Measurements from ENCODE around the gene CAB39. TPM values are rescaled to one million over a fixed set of nuclear protein-coding genes. Genes with fewer than 3 reads are reported as not detected.

Gene CAB39
- total RNA-seq, 2 donors from 2014 or later = 139 to 146 TPM

GRCh38 chr2:230758566-230759480 is 46.2 kb downstream of the CAB39 start:
- Mint-ChIP-seq H3K27ac (peak overlapping the region; percentile 64 to 84), H3K9me3 (no peaks in the 10 kb centered on the region), H3K36me3 (peaks cover 13% of the 10 kb centered on the region), H3K27me3 (no peaks in the 10 kb centered on the region), H3K4me3 (peak overlapping the region; percentile 52), H3K4me1 (ENCODE audit: low read depth in 2 of 2) (peaks cover 58 to 61% of the 10 kb centered on the region in 2 donors)
- DNase-seq (ENCODE audit: low spot score) (no peak), ATAC-seq (peak; percentile 45 to 71)

- peak overlapping the region; percentile 52 for H3K4me3 Mint-ChIP-seq
- no peaks in the 10 kb centered on the region for H3K9me3 Mint-ChIP-seq
- peaks cover 55 to 60% of the 10 kb centered on the region in 2 donors for H3K4me1 Mint-ChIP-seq (ENCODE audit: low read depth in 2 of 2)
- ATAC-seq (no peak), DNase-seq (ENCODE audit: low spot score) (no peak)
- peaks cover 13% of the 10 kb centered on the region for H3K36me3 Mint-ChIP-seq
- no peaks in the 10 kb centered on the region for H3K27me3 Mint-ChIP-seq
- peak overlapping the region; percentile 64 to 84 for H3K27ac Mint-ChIP-seq
Observed at GRCh38 chr2:230759481-230760167, 47.0 kb downstream of the CAB39 start.

GRCh38 chr2:230761704-230762103 is 49.1 kb downstream of the CAB39 start:
- no peaks in the 10 kb centered on the region for H3K27me3 Mint-ChIP-seq
- no peak overlapping the region for H3K4me3 Mint-ChIP-seq
- peaks cover 25% of the 10 kb centered on the region for H3K36me3 Mint-ChIP-seq
- peaks cover 48 to 55% of the 10 kb centered on the region in 2 donors for H3K4me1 Mint-ChIP-seq (ENCODE audit: low read depth in 2 of 2)
- ATAC-seq (no peak), DNase-seq (ENCODE audit: low spot score) (no peak)
- no peak overlapping the region for H3K27ac Mint-ChIP-seq
- no peaks in the 10 kb centered on the region for H3K9me3 Mint-ChIP-seq

GRCh38 chr2:230762317-230762896 is 49.8 kb downstream of the CAB39 start:
- Mint-ChIP-seq H3K9me3 (no peaks in the 10 kb centered on the region), H3K27me3 (no peaks in the 10 kb centered on the region), H3K27ac (peak overlapping the region in 1 of 2 donors; percentile 64), H3K36me3 (peaks cover 32% of the 10 kb centered on the region), H3K4me3 (no peak overlapping the region), H3K4me1 (ENCODE audit: low read depth in 2 of 2) (peaks cover 48 to 55% of the 10 kb centered on the region in 2 donors)
- DNase-seq (ENCODE audit: low spot score) = no peak
- peak; percentile 52 to 69 for ATAC-seq

- H3K36me3 Mint-ChIP-seq = peaks cover 46% of the 10 kb centered on the region
- peaks cover 40 to 52% of the 10 kb centered on the region in 2 donors for H3K4me1 Mint-ChIP-seq (ENCODE audit: low read depth in 2 of 2)
- DNase-seq (ENCODE audit: low spot score) (no peak), ATAC-seq (no peak)
- H3K9me3 Mint-ChIP-seq = no peaks in the 10 kb centered on the region
- H3K4me3 Mint-ChIP-seq = no peak overlapping the region
- no peaks in the 10 kb centered on the region for H3K27me3 Mint-ChIP-seq
- no peak overlapping the region for H3K27ac Mint-ChIP-seq
Observed at GRCh38 chr2:230764346-230764745, 51.7 kb downstream of the CAB39 start.

GRCh38 chr2:230765611-230766300 is 53.1 kb downstream of the CAB39 start:
- DNase-seq (ENCODE audit: low spot score) (no peak), ATAC-seq (no peak)
- H3K4me3 Mint-ChIP-seq = no peak overlapping the region
- H3K9me3 Mint-ChIP-seq = no peaks in the 10 kb centered on the region
- H3K27ac Mint-ChIP-seq = peak overlapping the region in 1 of 2 donors; percentile 43
- H3K36me3 Mint-ChIP-seq = peaks cover 43% of the 10 kb centered on the region
- H3K4me1 Mint-ChIP-seq (ENCODE audit: low read depth in 2 of 2) = peaks cover 30 to 44% of the 10 kb centered on the region in 2 donors
- H3K27me3 Mint-ChIP-seq = no peaks in the 10 kb centered on the region

GRCh38 chr2:230767862-230768388 is 55.3 kb downstream of the CAB39 start:
- no peak overlapping the region for H3K4me3 Mint-ChIP-seq
- no peak for DNase-seq (ENCODE audit: low spot score)
- H3K27me3 Mint-ChIP-seq = no peaks in the 10 kb centered on the region
- peaks cover 33% of the 10 kb centered on the region for H3K36me3 Mint-ChIP-seq
- peak overlapping the region in 1 of 2 donors; percentile 47 for H3K27ac Mint-ChIP-seq
- H3K4me1 Mint-ChIP-seq (ENCODE audit: low read depth in 2 of 2) = peaks cover 38 to 56% of the 10 kb centered on the region in 2 donors
- H3K9me3 Mint-ChIP-seq = no peaks in the 10 kb centered on the region
- no peak for ATAC-seq

GRCh38 chr2:230770804-230771203 is 58.2 kb downstream of the CAB39 start:
- Mint-ChIP-seq H3K27ac (no peak overlapping the region), H3K4me1 (ENCODE audit: low read depth in 2 of 2) (peaks cover 47 to 66% of the 10 kb centered on the region in 2 donors), H3K9me3 (no peaks in the 10 kb centered on the region), H3K27me3 (no peaks in the 10 kb centered on the region), H3K36me3 (peaks cover 25% of the 10 kb centered on the region), H3K4me3 (no peak overlapping the region)
- no peak for DNase-seq (ENCODE audit: low spot score)
- no peak for ATAC-seq

GRCh38 chr2:230772156-230772555 is 59.5 kb downstream of the CAB39 start:
- no peak overlapping the region for H3K4me3 Mint-ChIP-seq
- ATAC-seq = no peak
- peaks cover 46 to 67% of the 10 kb centered on the region in 2 donors for H3K4me1 Mint-ChIP-seq (ENCODE audit: low read depth in 2 of 2)
- no peaks in the 10 kb centered on the region for H3K9me3 Mint-ChIP-seq
- H3K36me3 Mint-ChIP-seq = peaks cover 17% of the 10 kb centered on the region
- no peak for DNase-seq (ENCODE audit: low spot score)
- H3K27me3 Mint-ChIP-seq = no peaks in the 10 kb centered on the region
- H3K27ac Mint-ChIP-seq = no peak overlapping the region

- no peaks in the 10 kb centered on the region for H3K9me3 Mint-ChIP-seq
- DNase-seq (ENCODE audit: low spot score) (no peak), ATAC-seq (no peak)
- no peak overlapping the region for H3K27ac Mint-ChIP-seq
- peaks cover 46 to 64% of the 10 kb centered on the region in 2 donors for H3K4me1 Mint-ChIP-seq (ENCODE audit: low read depth in 2 of 2)
- H3K36me3 Mint-ChIP-seq = peaks cover 14% of the 10 kb centered on the region
- no peaks in the 10 kb centered on the region for H3K27me3 Mint-ChIP-seq
- H3K4me3 Mint-ChIP-seq = no peak overlapping the region
Observed at GRCh38 chr2:230773039-230773773, 60.6 kb downstream of the CAB39 start.

- ATAC-seq (no peak), DNase-seq (ENCODE audit: low spot score) (no peak)
- H3K4me1 Mint-ChIP-seq (ENCODE audit: low read depth in 2 of 2) = peaks cover 51 to 69% of the 10 kb centered on the region in 2 donors
- peaks cover 1% of the 10 kb centered on the region for H3K9me3 Mint-ChIP-seq
- H3K36me3 Mint-ChIP-seq = peaks cover 14% of the 10 kb centered on the region
- no peaks in the 10 kb centered on the region for H3K27me3 Mint-ChIP-seq
- no peak overlapping the region for H3K27ac Mint-ChIP-seq
- H3K4me3 Mint-ChIP-seq = no peak overlapping the region
Observed at GRCh38 chr2:230774348-230774951, 61.8 kb downstream of the CAB39 start.

- Mint-ChIP-seq H3K4me1 (ENCODE audit: low read depth in 2 of 2) (peaks cover 62 to 80% of the 10 kb centered on the region in 2 donors), H3K9me3 (peaks cover 4% of the 10 kb centered on the region), H3K4me3 (no peak overlapping the region), H3K36me3 (peaks cover 19% of the 10 kb centered on the region), H3K27ac (no peak overlapping the region), H3K27me3 (no peaks in the 10 kb centered on the region)
- no peak for DNase-seq (ENCODE audit: low spot score)
- ATAC-seq = no peak
Observed at GRCh38 chr2:230775737-230776136, 63.1 kb downstream of the CAB39 start.

All from natural killer cell treated with Interleukin-12 subunit alpha and Interleukin-12 subunit beta and Interleukin-15 and Interleukin-18, amount 100 ng/mL, for 72 hours (primary cell).